Activated CD8-positive, alpha-beta T cell treated with anti-CD3 and anti-CD28 coated beads for 36 hours (primary cell): ENCODE results near the gene DIP2A. TPM values are rescaled to one million over a fixed set of nuclear protein-coding genes. Genes with fewer than 3 reads are reported as not detected.

Experiments
- ATAC-seq: fragments of 200-7000 bp; cut with Tn5 transposase; one replicate; pipeline ENCODE4 v1.10.0; 2021; ENCODE audit warnings: mild to moderate bottlenecking, moderate library complexity
- CTCF ChIA-PET: fragments of 350-600 bp; sonication (Branson Sonifier 250); formaldehyde crosslinking; loops from one replicate; lab custom pipeline; 2021; ENCODE audit warnings: antibody characterized with exemption; lab: Charles Lee
- POLR2A ChIA-PET: fragments of 350-600 bp; sonication (Branson Sonifier 250); formaldehyde crosslinking; loops from one replicate; lab custom pipeline; 2021; ENCODE audit warnings: antibody characterized with exemption; lab: Charles Lee
- DNase-seq: peaks from one replicate; pipeline ENCODE4 v3.0.0-alpha.2; 2020
- H3K27ac Mint-ChIP-seq: one replicate; pipeline ENCODE4 v1.8.0; 2021; ENCODE audit warnings: mild to moderate bottlenecking, mixed read lengths
- H3K27me3 Mint-ChIP-seq: one replicate; pipeline ENCODE4 v1.8.0; 2021; ENCODE audit warnings: mixed read lengths
- H3K36me3 Mint-ChIP-seq: one replicate; pipeline ENCODE4 v1.8.0; 2021; ENCODE audit warnings: low read depth, mixed read lengths
- H3K4me1 Mint-ChIP-seq: one replicate; pipeline ENCODE4 v1.8.0; 2021; ENCODE audit warnings: low read depth, mixed read lengths
- H3K4me3 Mint-ChIP-seq: one replicate; pipeline ENCODE4 v1.8.0; 2021; ENCODE audit warnings: mild to moderate bottlenecking, moderate library complexity, mixed read lengths
- H3K9me3 Mint-ChIP-seq: one replicate; pipeline ENCODE4 v1.8.0; 2021; ENCODE audit warnings: mixed read lengths
- intact Hi-C: fragments of 100-400 bp; cut with micrococcal nuclease; formaldehyde crosslinking; loops from one replicate; pipeline ENCODE4 v1.10.0; 2022
- total RNA-seq, 2 experiments: library from RNA; stranded (reverse); gene quantifications; one replicate each; pipeline ENCODE4 v1.2.3, GENCODE V29; 2021
- TF ChIP-seq, protein P1 (sequence below): fragments of 200-600 bp; IDR thresholded peaks from one replicate; pipeline ENCODE4 v1.8.0; 2022; ENCODE audit warnings: antibody characterized with exemption, mild to moderate bottlenecking

Gene DIP2A
- total RNA-seq, 2 experiments from 2014 or later: 30.9 to 34.1 TPM

DNA sequence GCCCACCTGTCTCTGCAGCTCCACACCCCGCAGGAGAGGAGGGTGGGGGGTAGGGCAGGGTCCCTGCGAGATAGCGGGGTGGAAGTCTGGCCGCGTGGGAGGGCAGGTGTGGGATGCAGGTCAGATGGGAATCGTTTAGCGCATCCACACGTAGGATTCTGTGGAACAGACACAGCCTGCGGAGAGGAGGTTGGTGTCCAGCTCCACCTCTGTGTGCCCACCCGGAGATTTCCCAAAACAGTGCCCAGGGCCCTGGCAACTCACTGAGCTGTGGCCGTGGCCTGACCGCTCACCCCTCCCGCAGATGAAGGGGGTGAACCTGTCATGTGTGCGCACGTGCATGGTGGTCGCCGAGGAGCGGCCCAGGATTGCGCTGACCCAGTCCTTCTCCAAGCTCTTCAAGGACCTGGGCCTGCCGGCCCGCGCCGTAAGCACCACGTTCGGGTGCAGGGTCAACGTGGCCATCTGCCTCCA, 99.3 kb downstream of the DIP2A start:
- DNase-seq (no peak), ATAC-seq (no peak)
- TF ChIP-seq, protein P1, sequence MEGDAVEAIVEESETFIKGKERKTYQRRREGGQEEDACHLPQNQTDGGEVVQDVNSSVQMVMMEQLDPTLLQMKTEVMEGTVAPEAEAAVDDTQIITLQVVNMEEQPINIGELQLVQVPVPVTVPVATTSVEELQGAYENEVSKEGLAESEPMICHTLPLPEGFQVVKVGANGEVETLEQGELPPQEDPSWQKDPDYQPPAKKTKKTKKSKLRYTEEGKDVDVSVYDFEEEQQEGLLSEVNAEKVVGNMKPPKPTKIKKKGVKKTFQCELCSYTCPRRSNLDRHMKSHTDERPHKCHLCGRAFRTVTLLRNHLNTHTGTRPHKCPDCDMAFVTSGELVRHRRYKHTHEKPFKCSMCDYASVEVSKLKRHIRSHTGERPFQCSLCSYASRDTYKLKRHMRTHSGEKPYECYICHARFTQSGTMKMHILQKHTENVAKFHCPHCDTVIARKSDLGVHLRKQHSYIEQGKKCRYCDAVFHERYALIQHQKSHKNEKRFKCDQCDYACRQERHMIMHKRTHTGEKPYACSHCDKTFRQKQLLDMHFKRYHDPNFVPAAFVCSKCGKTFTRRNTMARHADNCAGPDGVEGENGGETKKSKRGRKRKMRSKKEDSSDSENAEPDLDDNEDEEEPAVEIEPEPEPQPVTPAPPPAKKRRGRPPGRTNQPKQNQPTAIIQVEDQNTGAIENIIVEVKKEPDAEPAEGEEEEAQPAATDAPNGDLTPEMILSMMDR: no peak
- POLR2A ChIA-PET: interaction anchor here (2.2 to 3.5 kb wide), 2 partner anchors 45 to 77 kb away, joined by 4 to 33 read pairs; partner anchors contain the start of gene PRMT2
- intact Hi-C loops: no loop called here
- Mint-ChIP-seq H3K4me1 (peaks cover 77% of the 10 kb centered on the region), H3K27me3 (no peaks in the 10 kb centered on the region), H3K36me3 (peaks cover 54% of the 10 kb centered on the region), H3K4me3 (no peak overlapping the region), H3K27ac (no peak overlapping the region), H3K9me3 (no peaks in the 10 kb centered on the region)
- CTCF ChIA-PET: interaction anchor here (1.0 to 1.7 kb wide), 3 partner anchors 10 to 82 kb away, joined by 3 to 6 read pairs (median 5); no protein-coding TSS in a partner anchor

DNA sequence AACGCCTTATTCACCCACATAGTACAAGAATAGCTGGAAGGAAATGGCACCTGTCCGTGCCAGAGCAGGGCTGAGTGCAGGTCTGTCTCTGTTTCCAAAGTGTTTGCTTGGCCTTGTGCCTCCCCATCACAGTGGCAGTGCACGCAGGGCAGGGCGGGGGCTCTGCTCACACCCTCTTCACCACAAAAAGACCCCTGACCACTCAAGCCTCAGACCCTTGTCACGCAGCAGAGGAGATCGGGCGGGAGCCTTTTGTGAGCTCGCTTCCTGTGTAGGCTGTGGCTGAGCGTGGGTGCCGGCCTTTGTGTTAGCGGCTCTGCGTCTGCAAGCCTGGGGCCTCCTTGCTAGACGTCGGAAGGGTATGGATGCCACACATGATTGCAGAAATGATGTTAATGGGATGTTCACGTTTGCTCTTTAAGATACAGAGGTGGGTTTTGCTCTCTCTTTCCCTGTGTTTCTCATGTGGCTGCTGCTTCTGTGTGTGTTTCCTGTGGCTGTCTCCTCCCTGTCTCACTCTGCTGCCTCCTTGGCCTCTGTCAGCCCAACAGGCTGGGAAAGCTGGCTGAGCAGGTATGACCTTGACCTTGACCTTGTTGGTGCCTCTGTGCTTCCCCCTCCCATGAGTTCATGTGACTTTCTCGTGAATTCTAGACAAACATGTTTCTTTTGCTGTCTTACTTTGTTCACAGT, 100.7 kb downstream of the DIP2A start:
- CTCF ChIA-PET: interaction anchor here (1.5 to 1.8 kb wide), 5 partner anchors 8 to 80 kb away, joined by 5 to 7 read pairs (median 5); no protein-coding TSS in a partner anchor
- intact Hi-C loops: no loop called here

DNA sequence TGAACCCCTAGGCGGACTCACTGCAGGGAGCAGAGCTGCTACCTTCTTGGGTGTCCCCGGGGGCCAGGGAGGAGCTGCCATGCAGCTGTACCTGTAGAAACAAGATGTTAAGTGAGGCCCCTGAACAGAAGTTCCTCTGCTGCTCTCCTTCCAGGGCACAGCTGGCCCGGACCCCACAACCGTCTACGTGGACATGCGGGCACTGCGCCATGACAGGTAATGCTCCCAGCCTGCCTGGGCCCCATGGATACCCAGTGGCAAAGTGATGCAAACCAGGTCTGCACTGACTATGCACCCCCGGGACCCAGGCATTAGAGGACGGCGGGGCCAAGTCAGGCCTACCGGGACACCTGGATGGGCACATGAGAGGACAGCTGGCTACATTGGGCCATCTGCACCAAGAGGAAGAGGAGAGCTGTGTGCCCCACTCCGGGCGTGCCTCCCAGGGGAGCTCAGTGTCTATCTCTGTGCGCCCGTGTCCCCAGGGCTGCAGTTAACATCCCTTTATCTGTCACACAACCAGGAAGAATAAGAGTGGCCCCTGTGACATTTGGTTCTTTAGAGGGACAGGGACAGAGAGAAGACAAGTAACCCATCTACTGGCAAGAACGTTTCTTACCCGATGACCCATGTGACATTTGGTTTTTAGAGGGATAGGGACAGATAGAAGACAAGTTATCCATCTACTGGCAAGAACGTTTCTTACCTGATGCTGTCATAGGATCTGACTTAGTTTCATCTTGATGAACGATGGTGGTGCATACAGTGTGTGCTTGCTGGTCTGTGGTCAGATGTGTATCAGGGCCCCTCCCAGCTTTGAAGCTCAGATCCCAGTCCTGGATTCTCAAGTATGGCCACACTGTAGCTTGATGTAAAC, 102.1 kb downstream of the DIP2A start:
- CTCF ChIA-PET: interaction anchor here (1.5 to 1.7 kb wide), 2 partner anchors 9 to 58 kb away, joined by 5 to 7 read pairs; no protein-coding TSS in a partner anchor
- DNase-seq: no peak
- Mint-ChIP-seq H3K4me1 (peaks cover 64% of the 10 kb centered on the region), H3K9me3 (no peaks in the 10 kb centered on the region), H3K27me3 (no peaks in the 10 kb centered on the region), H3K36me3 (peaks cover 60% of the 10 kb centered on the region), H3K27ac (peak overlapping the region; percentile 98), H3K4me3 (peak overlapping the region; percentile 77)
- POLR2A ChIA-PET: interaction anchor here (1.0 to 3.5 kb wide), 4 partner anchors 9 to 103 kb away, joined by 3 to 33 read pairs (median 10); partner anchors contain the start of gene PRMT2
- TF ChIP-seq, protein P1: no peak
- peak; percentile 29 for ATAC-seq
- intact Hi-C loops: no loop called here

More for the DNA sequence above, 100.7 kb downstream of the DIP2A start:
- DNase-seq: peak; percentile 90
- TF ChIP-seq, protein P1: no peak
- H3K9me3 Mint-ChIP-seq: no peaks in the 10 kb centered on the region
- peak overlapping the region; percentile 98 for H3K27ac Mint-ChIP-seq
- peaks cover 57% of the 10 kb centered on the region for H3K36me3 Mint-ChIP-seq
- H3K27me3 Mint-ChIP-seq: no peaks in the 10 kb centered on the region
- H3K4me3 Mint-ChIP-seq: peak overlapping the region; percentile 77
- POLR2A ChIA-PET: interaction anchor here (1.1 to 3.5 kb wide), 11 partner anchors 8 to 236 kb away, joined by 3 to 33 read pairs (median 5); partner anchors contain the start of genes C21orf58 and PRMT2
- peaks cover 67% of the 10 kb centered on the region for H3K4me1 Mint-ChIP-seq
- ATAC-seq: peak; percentile 86

DNA sequence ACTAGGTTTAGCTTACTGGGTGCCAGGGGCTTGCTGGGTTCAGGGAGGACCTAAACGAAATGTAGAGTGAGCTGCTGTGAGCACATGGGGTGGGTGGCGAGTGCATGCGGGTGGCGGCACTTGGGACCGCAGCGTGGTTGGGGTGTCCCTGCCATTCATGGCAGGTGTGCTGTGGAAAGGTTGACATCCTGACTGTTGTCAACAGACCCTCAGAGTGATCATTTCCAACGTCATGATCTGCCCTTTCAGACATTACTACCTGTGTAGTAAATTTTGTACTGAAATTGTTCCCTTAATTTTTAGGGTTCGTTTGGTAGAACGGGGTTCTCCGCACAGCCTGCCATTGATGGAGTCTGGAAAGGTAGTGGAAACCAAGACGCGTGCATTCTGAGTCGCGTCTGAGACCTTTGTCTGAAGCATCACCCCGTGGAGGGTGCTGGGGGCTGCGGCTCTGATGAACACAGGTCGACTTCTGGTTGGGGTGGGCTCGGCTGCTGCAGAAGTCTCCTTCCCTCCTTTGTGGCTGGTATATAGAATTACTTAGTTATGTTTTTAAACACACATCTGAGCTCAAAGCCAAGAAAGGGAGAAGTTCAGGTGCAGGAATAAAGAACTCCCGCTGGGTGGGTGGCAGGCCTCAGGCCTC, 102.9 kb downstream of the DIP2A start:
- peaks cover 63% of the 10 kb centered on the region for H3K4me1 Mint-ChIP-seq
- TF ChIP-seq, protein P1: no peak
- intact Hi-C loops: no loop called here
- no peaks in the 10 kb centered on the region for H3K27me3 Mint-ChIP-seq
- ChIA-PET CTCF (interaction anchor here (1.5 kb wide), 1 partner anchor 10 kb away, joined by 7 read pairs; no protein-coding TSS in a partner anchor), POLR2A (interaction anchor here (3.0 kb wide), 1 partner anchor 10 kb away, joined by 12 read pairs; no protein-coding TSS in a partner anchor)
- H3K9me3 Mint-ChIP-seq: no peaks in the 10 kb centered on the region
- peak; percentile 17 for ATAC-seq
- peaks cover 62% of the 10 kb centered on the region for H3K36me3 Mint-ChIP-seq
- H3K4me3 Mint-ChIP-seq: peak overlapping the region; percentile 77
- DNase-seq: peak; percentile 53
- peak overlapping the region; percentile 98 for H3K27ac Mint-ChIP-seq
